GM21381 (cell line): ENCODE data around the gene C11orf42.
"Not testable (repeated sequence)": the region's sequence is repeated elsewhere in the genome, so short reads cannot be mapped to it uniquely, and the experiment has no call there.

Source experiments
- ATAC-seq: cut with Tn5 transposase; IDR thresholded peaks from one replicate; pipeline ENCODE4 v1.9.1; 2021; ENCODE audit warnings: mild to moderate bottlenecking, moderate library complexity; ENCODE audit not compliant: unreplicated experiment

Gene C11orf42

GRCh38 chr11:6219359-6219758 lies 14.0 kb downstream of the C11orf42 start:
- ATAC-seq, result no peak

- no peak for ATAC-seq
Measured at GRCh38 chr11:6223854-6224253, 18.5 kb downstream of the C11orf42 start.

GRCh38 chr11:6224421-6224820 lies 19.1 kb downstream of the C11orf42 start:
- ATAC-seq, result no peak

GRCh38 chr11:6225024-6225423 lies 19.7 kb downstream of the C11orf42 start:
- no peak for ATAC-seq

GRCh38 chr11:6225896-6226295 lies 20.5 kb downstream of the C11orf42 start:
- ATAC-seq, result no peak

GRCh38 chr11:6228520-6228919 lies 23.2 kb downstream of the C11orf42 start:
- ATAC-seq, result peak; percentile 56

- ATAC-seq, result no peak
Measured at GRCh38 chr11:6229911-6230310, 24.6 kb downstream of the C11orf42 start.

GRCh38 chr11:6232899-6233298 lies 27.5 kb downstream of the C11orf42 start:
- no peak for ATAC-seq

- ATAC-seq, result no peak
Measured at GRCh38 chr11:6233984-6234386, 28.6 kb downstream of the C11orf42 start.

- ATAC-seq, result peak; percentile 93
Measured at GRCh38 chr11:6234387-6235107, 29.2 kb downstream of the C11orf42 start, which contains the start of gene FHIP1B. FHIP1B (minus strand) TSS chr11:6234636; CDS start chr11:6224516, 10,120 bp downstream.

- no peak for ATAC-seq
Measured at GRCh38 chr11:6237266-6237665, 31.9 kb downstream of the C11orf42 start.

- no peak for ATAC-seq
Measured at GRCh38 chr11:6237761-6238302, 32.5 kb downstream of the C11orf42 start.

GRCh38 chr11:6238902-6239301 lies 33.5 kb downstream of the C11orf42 start, which contains the start of gene CNGA4:
CNGA4 (plus strand) TSS chr11:6239089; CDS start chr11:6239207, 118 bp downstream.
- ATAC-seq, result no peak

GRCh38 chr11:6240139-6240538 lies 34.8 kb downstream of the C11orf42 start:
- no peak for ATAC-seq

GRCh38 chr11:6240781-6241180 lies 35.4 kb downstream of the C11orf42 start:
- ATAC-seq, result no peak

- ATAC-seq, result no peak
Measured at GRCh38 chr11:6241316-6241715, 36.0 kb downstream of the C11orf42 start.

- no peak for ATAC-seq
Measured at GRCh38 chr11:6245536-6245935, 40.2 kb downstream of the C11orf42 start.

GRCh38 chr11:6248248-6248647 lies 42.9 kb downstream of the C11orf42 start:
- no peak for ATAC-seq

- ATAC-seq, result not testable (repeated sequence)
Measured at GRCh38 chr11:6248897-6249296, 43.5 kb downstream of the C11orf42 start.

- ATAC-seq, result no peak
Measured at GRCh38 chr11:6249770-6250555, 44.6 kb downstream of the C11orf42 start.

GRCh38 chr11:6251120-6251733 lies 45.9 kb downstream of the C11orf42 start:
- peak; percentile 73 for ATAC-seq
